HG03060 (cell line): ENCODE data around the gene ROBO1.

Experiments used
- ATAC-seq: cut with Tn5 transposase; IDR thresholded peaks from one replicate; pipeline ENCODE4 v1.9.1; 2021; ENCODE audit warnings: low read depth, moderate number of reproducible peaks; ENCODE audit not compliant: unreplicated experiment

Gene ROBO1

DNA sequence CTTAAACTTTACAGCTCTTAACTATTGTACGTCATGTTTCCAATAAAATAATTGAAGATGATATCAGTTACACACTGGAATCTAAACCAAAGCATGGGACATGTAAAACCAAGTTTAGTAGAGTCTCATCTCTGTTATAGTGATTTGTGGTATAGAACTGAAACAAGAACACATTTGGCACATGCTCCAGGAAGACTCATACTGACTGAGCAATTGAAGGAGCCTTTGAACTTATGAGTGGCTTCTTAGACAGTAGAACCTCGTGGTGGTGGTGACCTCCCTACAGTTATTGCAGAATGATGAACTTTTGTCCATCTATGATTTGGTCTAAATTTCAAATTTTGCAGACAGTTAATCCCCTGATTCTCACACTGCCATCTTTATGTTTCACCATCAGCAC is 729.7 kb downstream of the ROBO1 start:
- ATAC-seq = no peak

- ATAC-seq = no peak
These were observed 735.0 kb downstream of the ROBO1 start for GRCh38 chr3:79032686-79033318.

DNA sequence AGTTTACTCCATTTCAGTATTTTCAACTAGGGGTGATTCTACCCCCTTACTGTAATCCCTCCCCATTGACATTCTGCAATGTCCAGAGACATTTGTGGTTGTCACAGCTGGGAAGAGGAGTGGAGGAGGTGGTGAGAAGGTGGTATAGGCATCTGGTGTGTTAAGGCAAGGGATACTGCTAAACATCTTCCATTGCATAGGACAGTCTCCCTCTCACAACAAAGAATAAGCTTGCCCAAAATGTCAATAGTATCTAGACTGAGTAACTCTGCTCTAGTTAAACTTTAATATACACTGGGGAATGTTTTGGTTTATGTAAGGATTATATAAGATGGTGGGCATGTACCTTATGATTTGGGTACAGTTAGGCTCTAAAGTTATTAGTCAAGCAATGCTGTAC is 737.6 kb downstream of the ROBO1 start:
- no peak for ATAC-seq

DNA sequence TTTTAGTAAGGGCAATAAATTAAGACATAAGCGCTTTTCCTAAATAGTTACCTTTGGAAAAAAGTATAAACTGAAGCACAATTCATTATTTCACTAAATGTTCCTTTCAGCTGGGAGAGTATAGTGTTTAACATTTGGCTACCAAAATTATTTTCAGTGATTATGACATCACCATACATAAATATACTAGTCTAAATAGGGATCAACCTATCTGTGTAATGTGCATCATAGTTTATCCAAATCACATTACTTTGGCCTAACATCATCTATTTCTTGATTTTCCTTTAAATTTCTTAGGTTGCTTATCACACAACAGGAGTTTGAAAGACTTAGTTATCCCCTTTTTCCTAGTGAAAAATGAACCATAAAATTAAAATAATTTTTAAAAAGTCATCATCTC is 738.9 kb downstream of the ROBO1 start:
- ATAC-seq = no peak

GRCh38 chr3:79027593-79027992 is 740.2 kb downstream of the ROBO1 start:
- ATAC-seq = no peak

DNA sequence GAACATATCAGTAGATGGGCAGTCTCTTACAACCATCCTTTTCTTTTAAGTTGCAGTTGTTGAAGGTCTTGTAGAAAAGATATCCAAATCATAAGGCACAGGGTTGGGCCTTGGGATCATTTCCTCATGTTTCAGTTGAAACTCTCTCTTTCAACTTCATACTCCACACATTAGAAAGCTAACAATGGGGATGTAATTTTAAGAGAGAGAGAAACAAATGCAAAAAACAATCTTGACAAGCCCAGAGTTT is 747.9 kb downstream of the ROBO1 start:
- no peak for ATAC-seq

- ATAC-seq = no peak
These were observed 748.5 kb downstream of the ROBO1 start for GRCh38 chr3:79019137-79019923.

GRCh38 chr3:79018671-79019136 is 749.1 kb downstream of the ROBO1 start:
- no peak for ATAC-seq

DNA sequence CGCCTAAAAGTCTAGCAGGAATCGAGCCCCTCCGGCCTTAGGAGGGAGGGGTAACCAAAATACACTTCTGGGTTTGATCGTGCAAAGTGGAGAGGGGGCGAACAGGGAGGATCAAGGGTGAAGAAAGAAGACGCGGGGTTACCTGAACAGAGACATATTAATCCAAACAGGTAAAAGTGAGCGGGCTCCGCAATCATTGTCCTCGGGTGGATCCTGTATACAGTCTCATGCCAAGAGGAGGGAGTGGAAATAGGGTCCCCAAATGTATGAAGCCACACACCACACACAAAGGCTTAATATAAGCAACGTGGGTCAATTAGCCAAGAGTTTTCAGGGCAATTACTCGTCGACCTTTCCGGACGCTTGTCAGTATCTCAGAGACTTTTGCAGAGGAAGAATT is 749.5 kb downstream of the ROBO1 start:
- ATAC-seq = no peak

DNA sequence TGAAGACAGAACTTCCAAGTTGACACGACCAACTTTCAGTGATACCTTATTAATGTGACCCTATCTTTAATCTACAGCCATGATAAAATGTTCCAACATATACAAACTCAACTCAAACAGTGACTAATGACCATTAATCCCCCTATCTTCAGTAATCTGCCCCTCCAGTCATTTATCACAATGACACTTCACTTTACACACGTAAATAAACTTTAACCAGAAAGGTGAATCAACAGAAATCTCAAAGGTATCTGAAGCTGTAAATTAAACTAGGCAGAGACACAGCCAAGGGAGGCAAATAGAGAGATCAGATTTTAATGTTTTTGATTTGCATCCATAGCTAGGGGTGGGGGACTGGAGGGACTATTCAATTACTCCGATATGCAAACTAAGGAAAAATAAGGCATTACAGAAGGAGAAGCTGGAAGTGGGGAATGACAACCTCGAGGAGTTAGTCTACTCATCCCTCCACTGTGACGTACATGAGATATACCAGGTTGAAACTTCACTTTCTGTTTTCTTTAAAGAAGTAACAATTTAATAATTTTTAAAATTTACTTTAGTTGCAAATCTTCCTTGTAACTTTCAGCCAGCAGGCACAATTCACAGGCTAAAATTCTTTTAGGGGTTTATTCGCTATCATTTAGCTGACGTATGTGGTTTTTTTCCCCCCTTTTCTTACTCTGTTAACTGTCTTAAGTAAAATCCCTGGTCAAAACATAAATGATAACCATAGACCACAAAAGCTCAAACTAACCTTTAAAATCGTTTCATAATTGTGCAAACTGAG is 751.0 kb downstream of the ROBO1 start:
- ATAC-seq = no peak

- ATAC-seq = no peak
These were observed 751.9 kb downstream of the ROBO1 start for GRCh38 chr3:79015854-79016253.

GRCh38 chr3:79012946-79013362 is 754.8 kb downstream of the ROBO1 start:
- no peak for ATAC-seq

DNA sequence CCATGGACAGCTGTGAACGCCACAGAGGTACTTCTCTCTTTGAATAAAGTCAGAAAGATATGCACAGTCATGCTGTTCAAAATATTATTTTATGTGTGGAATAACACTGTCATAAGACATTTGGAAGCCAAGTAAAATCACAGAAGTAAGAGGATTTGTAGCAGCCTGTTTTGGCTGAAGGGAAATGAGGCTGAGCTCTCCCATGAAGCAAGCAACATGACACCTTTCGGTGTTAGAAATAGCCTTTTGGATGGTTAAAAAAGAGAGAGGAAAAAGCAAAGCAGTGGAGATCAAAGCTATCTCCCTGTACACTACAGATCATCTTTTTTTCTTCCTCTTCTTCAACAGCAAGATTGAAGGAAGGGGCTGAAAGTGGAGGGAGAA is 755.3 kb downstream of the ROBO1 start:
- ATAC-seq = no peak

DNA sequence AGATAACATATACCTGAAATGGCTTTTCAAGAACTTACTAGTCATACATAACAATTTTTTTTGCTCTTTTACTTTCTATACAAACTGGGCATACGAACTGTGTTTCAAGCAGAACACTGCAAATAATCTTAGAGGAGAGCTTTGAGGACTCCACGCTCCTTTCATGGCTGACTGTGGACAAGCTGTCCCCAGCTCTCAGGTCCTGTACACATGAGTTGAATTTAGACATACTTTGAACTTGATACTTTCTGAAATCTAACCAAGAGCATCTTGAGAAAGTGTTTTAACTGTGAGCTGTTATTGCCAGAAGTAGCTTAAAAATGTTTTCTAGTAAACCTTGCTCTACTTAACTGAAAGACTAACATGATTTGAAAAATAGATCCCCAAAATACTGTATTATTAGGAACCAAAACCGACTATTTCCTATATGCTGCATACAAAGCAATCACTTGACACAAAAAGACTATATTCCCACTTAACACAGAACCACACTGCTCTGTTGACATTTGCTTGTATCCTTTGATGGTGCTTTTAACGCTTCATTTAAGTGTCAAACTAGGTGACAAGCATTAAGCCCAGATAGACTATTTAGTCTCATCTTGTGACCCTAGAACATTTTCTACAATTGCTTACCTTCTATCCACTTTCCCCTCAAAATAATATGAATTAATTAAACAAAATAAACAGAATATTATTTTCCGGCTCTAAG is 755.8 kb downstream of the ROBO1 start:
- ATAC-seq = no peak

DNA sequence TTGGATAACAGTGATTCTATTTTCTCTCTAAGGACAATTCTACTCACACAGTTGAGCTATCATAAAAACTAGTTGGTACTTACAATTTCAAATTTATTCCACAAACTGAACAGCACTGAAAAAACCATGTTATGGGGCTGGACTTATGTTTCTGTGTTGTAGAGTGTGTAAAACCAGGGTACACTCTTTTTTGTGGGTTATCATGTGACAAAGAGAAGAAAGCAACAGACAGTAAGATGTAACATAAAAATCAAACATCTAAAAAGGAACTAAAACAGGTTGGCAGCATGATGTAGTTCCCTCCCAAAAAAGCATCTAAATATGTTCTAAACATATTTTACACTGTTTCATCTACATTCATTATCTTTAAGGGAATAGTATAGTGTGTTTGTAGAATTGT is 757.9 kb downstream of the ROBO1 start:
- no peak for ATAC-seq

DNA sequence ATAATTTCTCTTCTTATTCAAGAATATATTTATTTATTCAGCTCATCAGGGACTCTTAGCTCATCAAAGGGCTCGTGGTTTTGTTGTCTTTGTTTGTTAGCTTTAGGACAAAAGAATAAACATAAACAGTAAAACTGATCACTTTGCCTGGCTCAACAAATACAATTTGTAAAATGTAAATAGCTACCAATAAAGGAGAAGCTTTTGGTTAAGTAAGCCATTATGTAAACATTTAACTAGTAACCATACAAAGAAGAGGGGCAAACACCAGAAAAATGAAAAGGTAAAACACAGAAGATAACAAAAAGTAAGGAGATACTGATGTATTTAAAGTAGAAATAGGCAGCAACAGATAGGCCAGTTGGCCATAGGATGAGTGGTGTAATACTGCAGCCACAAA is 761.7 kb downstream of the ROBO1 start:
- ATAC-seq = no peak

GRCh38 chr3:79005084-79005483 is 762.7 kb downstream of the ROBO1 start:
- no peak for ATAC-seq

- ATAC-seq = no peak
These were observed 763.8 kb downstream of the ROBO1 start for GRCh38 chr3:79003994-79004393.

DNA sequence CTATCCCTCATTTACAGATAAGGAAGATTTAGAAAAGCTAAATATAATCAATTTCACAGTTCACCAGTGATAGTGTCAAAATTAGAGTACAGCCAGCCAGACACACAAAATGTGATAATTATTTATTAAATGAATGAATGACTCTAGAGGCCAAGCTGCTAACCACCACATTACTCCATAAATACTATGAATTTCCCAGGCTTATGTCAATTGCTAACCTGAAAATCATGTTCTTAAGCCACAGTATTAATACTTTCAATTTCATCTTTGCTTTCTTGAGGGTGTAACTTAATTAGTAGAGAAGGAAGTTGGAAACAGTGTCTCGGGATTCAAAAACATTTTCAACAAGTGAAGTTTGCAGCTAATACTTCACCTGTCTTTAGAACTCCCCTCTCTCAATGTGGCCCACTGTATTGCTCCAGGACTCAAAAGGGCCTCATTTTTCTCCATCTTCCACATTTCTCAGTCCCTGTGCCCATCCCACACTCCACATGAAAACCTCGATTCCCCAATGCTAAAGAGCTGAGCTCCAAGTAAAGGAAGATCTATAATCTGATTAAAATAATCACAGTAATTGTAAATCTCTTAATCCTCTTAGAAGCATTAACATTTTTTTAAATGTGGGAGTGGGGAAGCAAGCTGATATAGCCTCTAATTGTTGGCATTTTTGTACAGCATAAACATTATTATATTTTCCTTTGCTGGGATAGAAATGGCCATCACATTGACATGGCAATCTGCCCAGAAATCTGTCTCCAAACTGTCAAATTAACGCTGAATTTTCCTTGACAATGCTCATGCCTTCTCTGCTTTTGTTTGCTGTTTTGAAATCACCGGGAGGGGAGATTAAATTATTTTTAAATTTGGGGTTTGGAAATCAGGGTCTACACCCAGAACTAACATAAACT is 765.1 kb downstream of the ROBO1 start:
- ATAC-seq = no peak

DNA sequence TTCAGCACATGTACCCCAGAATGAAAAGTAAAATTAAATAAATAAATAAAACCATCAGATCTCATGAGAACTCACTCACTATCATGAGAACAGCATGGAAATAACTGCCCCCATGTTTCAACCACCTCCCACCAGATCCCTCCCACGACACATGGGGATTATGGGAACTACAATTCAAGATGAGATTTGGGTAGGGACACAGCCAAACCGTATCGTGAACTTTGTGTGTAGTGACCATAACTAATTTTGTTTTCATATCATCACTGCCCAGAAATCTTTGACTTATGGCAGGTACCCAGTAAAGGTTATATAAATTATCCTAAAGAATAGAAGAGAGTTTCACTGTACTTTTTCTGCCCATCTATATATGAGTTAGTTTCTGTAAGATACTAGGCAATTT is 766.5 kb downstream of the ROBO1 start:
- no peak for ATAC-seq
